Right ventricle myocardium superior (tissue), 1 donor: ENCODE results near the gene ZBTB33. TPM values are rescaled to one million over a fixed set of nuclear protein-coding genes. Genes with fewer than 3 reads are reported as not detected.
A peak's percentile ranks its signal among the peaks of the same experiment; 100 is the strongest.

ENCODE experiments used
- ATAC-seq: fragments of 200-7000 bp; cut with Tn5 transposase; one replicate; pipeline ENCODE4 v1.9.1; 2020; ENCODE audit warnings: mild to moderate bottlenecking; ENCODE audit not compliant: poor library complexity
- DNase-seq: peaks from one replicate; pipeline ENCODE4 v3.0.0-alpha.2; 2020
- intact Hi-C: fragments of 100-400 bp; cut with DNase I; formaldehyde crosslinking; loops from one replicate; pipeline ENCODE4 v1.11.2; 2022
- long read RNA-seq: library from polyadenylated mRNA; unstranded; transcript quantifications from one replicate; pipeline ENCODE4 v2.0.0, GENCODE V29; 2021
- total RNA-seq: library from RNA; stranded (reverse); fragmentation: NEBNext Ultra II Directional; extraction: Animal tissue kit (Norgen Biotek cat#: 25700); gene quantifications from one replicate; pipeline ENCODE4 v1.2.1, GENCODE V29; 2021
- donor health status: DM: no; HTN: yes; CAD: no; lungs with severe emphysema.

Gene ZBTB33
- total RNA-seq: 6.6 TPM
- long read RNA-seq, full-length matches to known transcripts: 6 of 8 reads
- long read RNA-seq, partial matches to known transcripts: 0 of 8 reads
- long read RNA-seq, other reads (novel, unspliced or antisense): 2 of 8 reads

- DNase-seq (peak; percentile 92), ATAC-seq (peak; percentile 100)
- intact Hi-C loops: no loop called here
Observed at GRCh38 chrX:120250522-120251271, at the start of gene ZBTB33. TSS of gene ZBTB33 (plus strand) at chrX:120250812. CDS start at chrX:120253416, 2,604 bp downstream.

GRCh38 chrX:120200851-120201250 lies 49.8 kb upstream of the ZBTB33 start:
- intact Hi-C loops: no loop called here
- ATAC-seq (no peak), DNase-seq (no peak)

GRCh38 chrX:120205816-120206753 lies 44.5 kb upstream of the ZBTB33 start:
- intact Hi-C loops: no loop called here
- no peak for DNase-seq
- ATAC-seq: no peak

GRCh38 chrX:120207009-120207605 lies 43.5 kb upstream of the ZBTB33 start:
- DNase-seq (no peak), ATAC-seq (no peak)
- intact Hi-C loops: no loop called here

GRCh38 chrX:120213438-120214265 lies 37.0 kb upstream of the ZBTB33 start:
- ATAC-seq (peak; percentile 71), DNase-seq (peak; percentile 40)
- intact Hi-C loops: no loop called here

- DNase-seq (no peak), ATAC-seq (no peak)
- intact Hi-C loops: no loop called here
Observed at GRCh38 chrX:120223374-120223773, 27.2 kb upstream of the ZBTB33 start.

- intact Hi-C loops: no loop called here
Observed at GRCh38 chrX:120224388-120224787, 26.2 kb upstream of the ZBTB33 start.

GRCh38 chrX:120228187-120228908 lies 22.3 kb upstream of the ZBTB33 start:
- DNase-seq: no peak
- ATAC-seq: no peak
- intact Hi-C loops: no loop called here

More at GRCh38 chrX:120224388-120224787, 26.2 kb upstream of the ZBTB33 start:
- no peak for DNase-seq
- no peak for ATAC-seq

- ATAC-seq: no peak
- intact Hi-C loops: no loop called here
Observed at GRCh38 chrX:120235284-120235683, 15.3 kb upstream of the ZBTB33 start.

GRCh38 chrX:120236687-120237479 lies 13.7 kb upstream of the ZBTB33 start:
- DNase-seq (no peak), ATAC-seq (no peak)
- intact Hi-C loops: no loop called here

More at GRCh38 chrX:120235284-120235683, 15.3 kb upstream of the ZBTB33 start:
- no peak for DNase-seq

- no peak for DNase-seq
- intact Hi-C loops: no loop called here
- ATAC-seq: no peak
Observed at GRCh38 chrX:120238933-120239332, 11.7 kb upstream of the ZBTB33 start.

- intact Hi-C loops: no loop called here
- no peak for ATAC-seq
Observed at GRCh38 chrX:120242813-120243212, 7.8 kb upstream of the ZBTB33 start.

GRCh38 chrX:120244395-120244734 lies 6.2 kb upstream of the ZBTB33 start:
- ATAC-seq: peak; percentile 21
- DNase-seq: no peak
- intact Hi-C loops: no loop called here

More at GRCh38 chrX:120242813-120243212, 7.8 kb upstream of the ZBTB33 start:
- DNase-seq: no peak

GRCh38 chrX:120244735-120245498 lies 5.7 kb upstream of the ZBTB33 start:
- ATAC-seq: peak; percentile 90
- peak; percentile 80 for DNase-seq
- intact Hi-C loops: no loop called here

GRCh38 chrX:120251471-120252011 lies 929 bp downstream of the ZBTB33 start:
- peak; percentile 52 for DNase-seq
- intact Hi-C loops: no loop called here

GRCh38 chrX:120253784-120254183 lies 3.2 kb downstream of the ZBTB33 start:
- intact Hi-C loops: no loop called here
- ATAC-seq (no peak), DNase-seq (no peak)

More at GRCh38 chrX:120251471-120252011, 929 bp downstream of the ZBTB33 start:
- peak; percentile 67 for ATAC-seq
